ENCODE measurements around the gene CCDC61.

The CCDC61 gene

GRCh38 chr19:46022431-46023310 lies 27.4 kb downstream of the CCDC61 start, which contains the start of gene PGLYRP1:
PGLYRP1 (minus strand) TSS chr19:46023053; CDS start chr19:46023021, 32 bp downstream.
- no peak within 1 kb of the TSS for H3K27ac ChIP-seq
- TF ChIP-seq ZFX (IDR thresholded peaks at IDR 0.05; ENCODE audit: borderline replicate concordance) (no peak), CTCF (IDR thresholded peaks at IDR 0.05) (no peak)

- no peak overlapping the region for H3K27ac ChIP-seq
- TF ChIP-seq CTCF (IDR thresholded peaks at IDR 0.05), result no peak
- no peak for TF ChIP-seq ZFX (IDR thresholded peaks at IDR 0.05; ENCODE audit: borderline replicate concordance)
Observed at GRCh38 chr19:46023311-46023779, 28.1 kb downstream of the CCDC61 start.

GRCh38 chr19:46025835-46026234 lies 30.6 kb downstream of the CCDC61 start:
- no peak overlapping the region for H3K27ac ChIP-seq
- TF ChIP-seq CTCF (IDR thresholded peaks at IDR 0.05) (no peak), ZFX (IDR thresholded peaks at IDR 0.05; ENCODE audit: borderline replicate concordance) (no peak)

GRCh38 chr19:46030812-46031550 lies 35.7 kb downstream of the CCDC61 start:
- TF ChIP-seq CTCF (IDR thresholded peaks at IDR 0.05) (no peak), ZFX (IDR thresholded peaks at IDR 0.05; ENCODE audit: borderline replicate concordance) (no peak)

GRCh38 chr19:46031781-46032596 lies 36.7 kb downstream of the CCDC61 start:
- TF ChIP-seq CTCF (IDR thresholded peaks at IDR 0.05) (no peak), ZFX (IDR thresholded peaks at IDR 0.05; ENCODE audit: borderline replicate concordance) (no peak)
- H3K27ac ChIP-seq, result no peak overlapping the region

More at GRCh38 chr19:46030812-46031550, 35.7 kb downstream of the CCDC61 start:
- H3K27ac ChIP-seq, result no peak overlapping the region

GRCh38 chr19:46032597-46033025 lies 37.3 kb downstream of the CCDC61 start:
- H3K27ac ChIP-seq, result no peak overlapping the region
- no peak for TF ChIP-seq ZFX (IDR thresholded peaks at IDR 0.05; ENCODE audit: borderline replicate concordance)
- no peak for TF ChIP-seq CTCF (IDR thresholded peaks at IDR 0.05)
